ENCODE data around the gene CDHR1. TPM values are rescaled to one million over a fixed set of nuclear protein-coding genes. Genes with fewer than 3 reads are reported as not detected.

CDHR1 gene
- total and polyA plus RNA-seq, 8 donors: 0.06 to 77.6 (median 3.5) TPM; not detected in 4

- TF ChIP-seq POLR2AphosphoS5 (IDR thresholded peaks at IDR 0.05) (no peak), CTCF (IDR thresholded peaks at IDR 0.05) (no peak), POLR2A (IDR thresholded peaks at IDR 0.05) (no peak), EP300 (IDR thresholded peaks at IDR 0.05) (no peak)
- Histone ChIP-seq H3K4me3 (no peak overlapping the region), H3K9me3 (no peaks in the 10 kb centered on the region), H3K27me3 (peaks cover 0 to 18% (median 5%) of the 10 kb centered on the region in 3 donors), H3K36me3 (no peaks in the 10 kb centered on the region), H3K27ac (no peak overlapping the region), H3K4me1 (no peaks in the 10 kb centered on the region)
- intact Hi-C loops (cut with DNase I; ENCODE audit: low total_unique reads): no loop called here
- 77 to 91% (median 86%) methylated on average over 5 of the region's 5 CpGs for WGBS, 5 donors
- DNase-seq: no peak
These were observed 12.7 kb upstream of the CDHR1 start for GRCh38 chr10:84181631-84182030.

GRCh38 chr10:84184517-84184916, 9.8 kb upstream of the CDHR1 start:
- Histone ChIP-seq H3K27me3 (peaks cover 0 to 36% (median 5%) of the 10 kb centered on the region in 3 donors), H3K9me3 (no peaks in the 10 kb centered on the region), H3K27ac (no peak overlapping the region), H3K4me1 (no peaks in the 10 kb centered on the region), H3K4me3 (no peak overlapping the region), H3K36me3 (no peaks in the 10 kb centered on the region)
- no peak for TF ChIP-seq POLR2AphosphoS5 (IDR thresholded peaks at IDR 0.05)
- TF ChIP-seq EP300 (IDR thresholded peaks at IDR 0.05): no peak
- no peak for TF ChIP-seq CTCF (IDR thresholded peaks at IDR 0.05)
- TF ChIP-seq POLR2A (IDR thresholded peaks at IDR 0.05): no peak
- no peak for DNase-seq
- intact Hi-C loops (cut with DNase I; ENCODE audit: low total_unique reads): no loop called here
- WGBS, 5 donors: 52 to 63% (median 59%) methylated on average over 4 of the region's 4 CpGs

- intact Hi-C loops (cut with DNase I; ENCODE audit: low total_unique reads): no loop called here
- no peaks in the 10 kb centered on the region for H3K4me1 ChIP-seq
- H3K4me3 ChIP-seq: no peak overlapping the region
- no peak overlapping the region for H3K27ac ChIP-seq
- no peak for DNase-seq
- 54 to 60% (median 57%) methylated on average over 11 of the region's 11 CpGs for WGBS, 5 donors
- no peaks in the 10 kb centered on the region for H3K36me3 ChIP-seq
- peaks cover 0 to 42% (median 5%) of the 10 kb centered on the region in 3 donors for H3K27me3 ChIP-seq
- H3K9me3 ChIP-seq: no peaks in the 10 kb centered on the region
- no peak for TF ChIP-seq EP300 (IDR thresholded peaks at IDR 0.05)
- no peak for TF ChIP-seq POLR2AphosphoS5 (IDR thresholded peaks at IDR 0.05)
- no peak for TF ChIP-seq CTCF (IDR thresholded peaks at IDR 0.05)
- TF ChIP-seq POLR2A (IDR thresholded peaks at IDR 0.05): no peak
These were observed 8.7 kb upstream of the CDHR1 start for GRCh38 chr10:84185526-84186175.

- no peak overlapping the region for H3K27ac ChIP-seq
- WGBS, 5 donors: 53 to 70% (median 67%) methylated on average over 3 of the region's 3 CpGs
These were observed 5.5 kb upstream of the CDHR1 start for GRCh38 chr10:84188815-84189214.

More at GRCh38 chr10:84188815-84189214, 5.5 kb upstream of the CDHR1 start:
- Histone ChIP-seq H3K4me3 (no peak overlapping the region), H3K4me1 (peaks cover 0 to under 1% (median 0%) of the 10 kb centered on the region in 4 donors), H3K9me3 (no peaks in the 10 kb centered on the region), H3K27me3 (peaks cover 0 to 70% (median 12%) of the 10 kb centered on the region in 3 donors), H3K36me3 (no peaks in the 10 kb centered on the region)
- intact Hi-C loops (cut with DNase I; ENCODE audit: low total_unique reads): no loop called here
- DNase-seq: no peak
- no peak for TF ChIP-seq CTCF (IDR thresholded peaks at IDR 0.05)
- no peak for TF ChIP-seq POLR2AphosphoS5 (IDR thresholded peaks at IDR 0.05)
- TF ChIP-seq EP300 (IDR thresholded peaks at IDR 0.05): no peak
- TF ChIP-seq POLR2A (IDR thresholded peaks at IDR 0.05): no peak

Measured in stomach (tissue), 9 donors.